HEK293T (cell line): ENCODE results near the gene VSX1.

Experiments
- CTBP1 ChIP-seq: fragments of 450-650 bp; IDR thresholded peaks from 2 replicates; pipeline ENCODE4 v1.6.1; 2016; ENCODE audit warnings: borderline replicate concordance
- FOXM1 ChIP-seq: fragments of 450-650 bp; IDR thresholded peaks from 2 replicates; pipeline ENCODE4 v1.6.1; 2017; ENCODE audit warnings: mild to moderate bottlenecking, borderline replicate concordance
- HDGF ChIP-seq: fragments of 450-650 bp; IDR thresholded peaks from 2 replicates; pipeline ENCODE4 v1.6.1; 2017; ENCODE audit warnings: antibody characterized with exemption, borderline replicate concordance
- NFRKB ChIP-seq: fragments of 450-650 bp; IDR thresholded peaks from 2 replicates; pipeline ENCODE4 v1.6.1; 2016; ENCODE audit warnings: mild to moderate bottlenecking, moderate library complexity
- PKNOX1 ChIP-seq: fragments of 450-650 bp; IDR thresholded peaks from 2 replicates; pipeline ENCODE4 v1.6.1; 2016
- SP1 ChIP-seq: fragments of 450-650 bp; IDR thresholded peaks from 2 replicates; pipeline ENCODE4 v1.6.1; 2017
- SUZ12 ChIP-seq: fragments of 450-650 bp; IDR thresholded peaks from 2 replicates; pipeline ENCODE4 v1.6.1; 2016; ENCODE audit warnings: mild to moderate bottlenecking
- TARDBP ChIP-seq: fragments of 450-650 bp; IDR thresholded peaks from 2 replicates; pipeline ENCODE4 v1.6.1; 2016

GRCh38 chr20:25076731-25077609 lies 5.0 kb downstream of the VSX1 start:
- TF ChIP-seq NFRKB, result no peak
- TF ChIP-seq SUZ12, result no peak
- no peak for TF ChIP-seq CTBP1
- TF ChIP-seq PKNOX1, result no peak
- no peak for TF ChIP-seq TARDBP
- no peak for TF ChIP-seq SP1
- no peak for TF ChIP-seq FOXM1
- TF ChIP-seq HDGF, result no peak
